Cardiac muscle cell (in vitro differentiated cells and primary cell): ENCODE results near the gene APRT. TPM values are rescaled to one million over a fixed set of nuclear protein-coding genes. Genes with fewer than 3 reads are reported as not detected.
A peak's percentile ranks its signal among the peaks of the same experiment; 100 is the strongest.

ENCODE experiments used
- DNase-seq, 2 donors: peaks; one replicate each; pipeline versions ENCODE4 v3.0.0 to v3.0.0-alpha.2; 2010 to 2017; ENCODE audit warnings: low read depth in 1 of 2, low spot score in 1 of 2
- H3K27ac ChIP-seq: fragments of 200-600 bp; sonication (generic); 2 replicates; pipeline ENCODE4 v1.5.1; 2016
- H3K27me3 ChIP-seq: fragments of 200-600 bp; sonication (generic); 2 replicates; pipeline ENCODE4 v1.6.0; 2016; ENCODE audit warnings: control low read depth
- H3K36me3 ChIP-seq: fragments of 200-600 bp; sonication (generic); 2 replicates; pipeline ENCODE4 v1.5.1; 2016; ENCODE audit warnings: control low read depth
- H3K4me1 ChIP-seq: fragments of 200-600 bp; sonication (generic); 2 replicates; pipeline ENCODE4 v1.8.1; 2017; ENCODE audit warnings: low read depth, mild to moderate bottlenecking, mixed run types
- H3K4me3 ChIP-seq: fragments of 200-600 bp; sonication (generic); 2 replicates; pipeline ENCODE4 v1.5.1; 2016; ENCODE audit warnings: mild to moderate bottlenecking
- H3K9me3 ChIP-seq: fragments of 200-600 bp; sonication (generic); 2 replicates; pipeline ENCODE4 v1.5.1; 2017; ENCODE audit warnings: low read depth, mild to moderate bottlenecking, control low read depth
- CTCF ChIP-seq: IDR thresholded peaks from 2 replicates; pipeline ENCODE4 v1.5.1; 2012; ENCODE audit warnings: low read depth, mild to moderate bottlenecking, low read length
- polyA plus RNA-seq: library from polyadenylated mRNA; unstranded; fragments of >200 nt; fragmentation: Nextera tagmentation; extraction: Ambion mirVana; gene quantifications from 2 replicates; pipeline ENCODE4 v1.2.1, GENCODE V29; 2016
- total RNA-seq: library from RNA; depleted of rRNA; stranded (reverse); fragments of >200 nt; gene quantifications from 2 replicates; pipeline ENCODE4 v1.2.3, GENCODE V29; 2016

The APRT gene
- total and polyA plus RNA-seq, 2 experiments from 2014 or later: 123 to 169 TPM

DNA sequence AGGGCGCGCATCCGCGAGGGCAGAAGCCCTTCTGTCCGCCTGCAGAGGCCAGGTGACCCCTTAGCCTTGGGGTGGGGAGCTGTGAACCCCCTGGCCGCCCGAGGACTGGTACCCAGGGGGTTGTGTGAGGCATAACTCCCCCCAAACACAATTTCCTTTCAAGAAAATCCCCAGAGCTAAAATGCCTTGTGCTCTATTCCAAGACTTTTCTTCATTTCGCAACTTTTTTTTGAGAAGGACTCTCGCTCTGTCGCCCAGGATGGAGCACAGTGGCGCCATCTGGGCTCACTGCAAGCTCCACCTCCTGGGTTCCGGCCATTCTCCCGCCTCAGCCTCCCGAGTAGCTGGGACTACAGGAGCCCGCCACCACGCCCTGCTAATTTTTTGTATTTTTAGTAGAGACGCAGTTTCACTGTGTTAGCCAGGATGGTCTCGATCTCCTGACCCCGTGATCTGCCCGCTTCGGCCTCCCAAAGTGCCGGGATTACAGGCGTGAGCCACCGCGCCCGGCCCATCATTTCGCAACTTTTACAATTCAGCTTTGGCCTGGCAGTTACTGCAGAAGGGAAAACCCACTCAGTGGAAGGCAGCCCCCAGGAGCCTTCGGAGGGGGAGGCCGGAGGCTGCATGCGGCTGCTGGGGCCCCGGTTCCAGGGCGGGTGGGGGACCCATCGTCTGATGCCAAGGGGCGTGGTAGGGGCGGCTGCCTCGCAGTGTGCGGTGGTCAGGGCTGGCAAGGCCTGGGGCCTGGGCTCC lies 963 bp upstream of the APRT start:
- H3K27ac ChIP-seq: peak overlapping the region; percentile 84
- TF ChIP-seq CTCF: no peak
- no peaks in the 10 kb centered on the region for H3K9me3 ChIP-seq
- H3K4me3 ChIP-seq: peak overlapping the region; percentile 67
- DNase-seq: peak in 1 of 2 donors; percentile 65
- H3K36me3 ChIP-seq: peaks cover 6% of the 10 kb centered on the region
- no peaks in the 10 kb centered on the region for H3K27me3 ChIP-seq
- H3K4me1 ChIP-seq: peaks cover 9% of the 10 kb centered on the region

- no peaks in the 10 kb centered on the region for H3K9me3 ChIP-seq
- H3K27me3 ChIP-seq: no peaks in the 10 kb centered on the region
- no peak for TF ChIP-seq CTCF
- peaks cover 10% of the 10 kb centered on the region for H3K36me3 ChIP-seq
- peak overlapping the region; percentile 67 for H3K4me3 ChIP-seq
- H3K4me1 ChIP-seq: peaks cover 9% of the 10 kb centered on the region
- peak overlapping the region; percentile 79 for H3K27ac ChIP-seq
- peak; percentile 83 to 88 for DNase-seq
These were observed 588 bp downstream of the APRT start for GRCh38 chr16:88810912-88811768.

DNA sequence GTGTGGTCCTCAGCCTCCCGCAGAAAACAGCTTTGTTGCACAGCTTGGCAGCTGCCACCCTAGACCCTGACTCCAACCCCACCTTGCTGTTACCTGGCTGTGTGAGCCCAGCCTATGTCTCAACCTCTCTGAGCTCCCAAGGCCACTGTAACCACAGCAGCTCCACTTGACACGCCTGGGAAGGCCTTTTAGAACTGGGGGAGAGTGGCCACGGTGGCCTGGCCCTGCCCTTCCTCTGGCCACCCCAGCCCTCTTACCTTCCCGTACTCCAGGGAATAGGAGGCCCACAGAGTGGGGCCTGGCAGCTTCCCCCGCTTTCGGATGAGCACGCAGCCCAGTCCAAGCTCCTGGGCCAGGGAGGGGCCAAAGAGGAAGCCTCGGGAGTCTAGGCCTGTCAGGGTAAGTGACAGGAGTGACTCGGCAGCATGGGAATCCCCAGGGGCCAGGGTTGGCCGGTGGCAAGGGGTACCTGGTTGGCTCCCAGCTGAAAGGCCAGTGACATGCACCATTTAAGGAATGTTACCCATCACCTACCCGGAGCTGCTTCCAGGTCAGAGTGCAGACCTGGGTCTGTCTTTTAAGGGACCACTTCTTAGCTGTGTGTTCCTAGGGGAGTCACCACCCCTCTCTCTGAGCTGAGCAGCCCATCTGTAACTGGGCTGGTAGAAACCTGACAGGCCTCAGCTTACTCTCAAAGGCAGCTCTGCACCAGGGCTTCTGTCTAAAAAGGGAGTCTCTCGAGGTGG lies 1.4 kb downstream of the APRT start:
- no peak for TF ChIP-seq CTCF
- H3K9me3 ChIP-seq: no peaks in the 10 kb centered on the region
- peak overlapping the region; percentile 79 for H3K27ac ChIP-seq
- no peak for DNase-seq
- peak overlapping the region; percentile 67 for H3K4me3 ChIP-seq
- peaks cover 9% of the 10 kb centered on the region for H3K4me1 ChIP-seq
- H3K36me3 ChIP-seq: peaks cover 10% of the 10 kb centered on the region
- no peaks in the 10 kb centered on the region for H3K27me3 ChIP-seq

- Histone ChIP-seq H3K4me3 (no peak overlapping the region), H3K4me1 (peaks cover 9% of the 10 kb centered on the region), H3K9me3 (no peaks in the 10 kb centered on the region), H3K27me3 (no peaks in the 10 kb centered on the region), H3K36me3 (peaks cover 10% of the 10 kb centered on the region), H3K27ac (no peak overlapping the region)
- TF ChIP-seq CTCF: no peak
- no peak for DNase-seq
These were observed 2.0 kb downstream of the APRT start for GRCh38 chr16:88809676-88810165.

DNA sequence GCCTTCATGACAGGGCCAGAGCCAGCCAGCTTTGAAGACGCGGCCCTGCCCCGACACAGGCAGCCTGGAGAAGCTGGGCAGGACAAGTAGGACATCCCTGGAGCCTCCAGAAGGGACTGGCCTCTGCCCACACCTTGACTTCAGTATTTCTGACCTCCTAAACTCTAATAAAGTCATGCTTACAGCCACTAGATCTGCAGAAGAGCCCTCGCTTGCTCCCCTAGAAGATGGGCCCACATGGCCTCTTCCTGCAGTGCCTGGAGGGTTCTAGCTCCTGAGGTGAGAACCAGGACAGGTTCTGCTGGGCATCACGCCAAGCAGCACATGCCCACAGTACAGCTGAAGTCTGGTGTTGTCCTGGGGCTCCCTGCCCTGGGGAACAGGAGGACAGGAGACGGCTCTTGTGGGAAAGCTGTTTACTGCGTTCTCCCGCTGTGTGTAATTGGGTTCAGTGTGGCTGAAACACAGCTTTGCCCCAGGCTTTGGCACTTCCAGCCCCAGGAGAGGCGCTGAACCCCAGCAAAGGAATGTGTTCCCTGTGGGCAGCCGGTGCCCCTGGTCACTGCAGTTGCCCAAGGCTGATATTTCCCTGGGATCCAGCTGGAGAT lies 2.6 kb downstream of the APRT start:
- peaks cover 9% of the 10 kb centered on the region for H3K4me1 ChIP-seq
- DNase-seq: no peak

More for the DNA sequence above, 2.6 kb downstream of the APRT start:
- TF ChIP-seq CTCF: no peak
- no peak overlapping the region for H3K4me3 ChIP-seq
- no peaks in the 10 kb centered on the region for H3K27me3 ChIP-seq
- H3K27ac ChIP-seq: no peak overlapping the region
- H3K9me3 ChIP-seq: no peaks in the 10 kb centered on the region
- H3K36me3 ChIP-seq: peaks cover 10% of the 10 kb centered on the region
